ENCODE measurements around the gene TMC6.
"Not testable (repeated sequence)": the region's sequence is repeated elsewhere in the genome, so short reads cannot be mapped to it uniquely, and the experiment has no call there.

Gene TMC6

GRCh38 chr17:78122931-78123249 lies 5.7 kb downstream of the TMC6 start:
- DNase-seq = peak; percentile 18

DNA sequence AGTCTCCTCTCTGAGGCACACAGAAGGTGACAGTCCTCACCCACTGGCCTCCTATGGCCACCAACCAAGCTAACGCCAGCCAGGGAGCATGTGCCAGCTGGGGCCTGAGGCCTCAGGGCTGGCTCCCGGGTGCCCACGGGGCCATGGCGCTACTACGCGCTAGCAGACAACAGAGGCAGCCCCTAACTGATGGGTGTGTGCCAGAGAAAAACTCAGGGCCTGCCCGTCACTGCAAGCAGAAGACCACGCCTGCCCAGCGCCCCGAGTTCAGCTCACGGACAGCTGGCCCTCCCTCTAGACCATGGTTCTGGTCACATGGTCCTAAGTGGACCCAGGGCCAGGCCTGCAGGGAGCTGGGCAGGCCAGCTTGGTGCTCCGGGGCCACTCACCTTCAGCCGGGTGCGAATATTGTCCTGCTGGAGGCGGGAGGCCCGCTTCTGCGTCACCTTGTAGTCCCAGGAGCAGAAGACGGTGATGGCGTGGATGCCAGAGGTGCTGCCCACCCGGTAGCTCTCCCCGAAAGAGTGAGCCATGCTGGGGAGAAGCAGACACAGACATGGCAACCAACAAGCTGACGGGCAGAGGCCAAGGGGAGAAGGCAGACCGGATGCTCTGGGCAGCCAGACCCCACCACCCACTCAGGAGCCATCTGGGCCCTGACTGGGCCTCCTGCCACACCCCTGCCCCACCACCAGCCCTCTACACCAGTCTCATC lies 6.2 kb downstream of the TMC6 start:
- DNase-seq = peak; percentile 20

GRCh38 chr17:78121801-78122215 lies 6.7 kb downstream of the TMC6 start:
- DNase-seq = no peak

DNA sequence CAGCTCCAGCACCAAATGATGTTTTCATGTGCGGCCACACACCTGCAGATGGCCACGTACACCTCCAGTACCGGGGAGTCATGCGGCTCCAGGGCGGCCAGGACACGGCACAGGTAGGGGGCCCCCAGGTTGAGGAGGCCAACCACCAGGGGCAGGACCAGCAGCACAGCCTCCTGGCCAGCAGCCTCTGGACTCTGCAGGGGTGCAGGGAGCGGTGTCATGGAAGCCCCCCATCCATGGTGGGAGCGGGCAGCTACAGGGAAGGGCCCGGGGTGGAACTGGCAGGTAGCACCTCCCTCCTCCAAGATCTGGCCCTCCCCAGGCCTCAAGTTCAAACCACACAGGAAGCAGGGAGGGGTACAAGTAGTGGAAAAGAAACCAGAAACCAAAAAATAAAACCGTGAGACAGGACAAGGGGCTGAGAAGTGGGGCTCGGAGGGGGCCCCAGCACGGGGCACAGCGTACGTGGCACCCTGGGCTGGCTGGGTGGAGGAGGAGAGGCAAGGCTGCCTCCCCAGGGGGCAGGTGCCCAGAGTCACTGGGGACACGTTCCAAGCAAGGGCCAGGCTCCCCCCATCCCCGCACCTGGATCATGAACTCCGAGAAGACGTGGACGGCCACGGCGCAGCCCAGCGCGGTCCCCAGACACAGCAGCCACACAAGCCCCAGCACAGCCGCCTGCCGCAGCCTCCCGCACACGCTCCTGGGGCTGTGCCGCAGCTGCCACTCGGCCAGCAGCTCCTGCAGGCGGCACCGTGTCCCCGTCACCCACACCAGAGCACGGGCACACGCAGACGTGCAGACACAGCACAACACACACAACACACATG lies 7.4 kb downstream of the TMC6 start:
- peak; percentile 46 for DNase-seq

DNA sequence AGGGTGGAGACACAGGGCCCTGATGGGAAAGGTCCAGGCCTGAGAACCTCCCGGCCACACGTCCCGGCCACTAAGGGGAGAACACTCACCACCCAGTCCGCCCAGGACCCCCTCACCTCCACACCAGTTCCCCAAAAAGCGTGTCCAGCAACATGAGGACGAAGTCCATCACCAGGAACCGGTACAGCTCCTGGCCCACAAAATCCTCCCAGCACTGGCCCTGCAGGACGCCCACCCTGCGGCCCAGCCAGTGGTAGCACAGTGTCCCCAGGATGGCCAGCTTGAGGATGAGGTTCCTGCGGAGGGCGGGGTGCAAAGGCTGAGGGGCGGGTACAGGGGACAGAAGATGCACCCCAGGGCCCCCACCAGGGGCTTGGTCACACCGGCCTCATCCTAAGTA lies 8.0 kb downstream of the TMC6 start:
- no peak for DNase-seq

DNA sequence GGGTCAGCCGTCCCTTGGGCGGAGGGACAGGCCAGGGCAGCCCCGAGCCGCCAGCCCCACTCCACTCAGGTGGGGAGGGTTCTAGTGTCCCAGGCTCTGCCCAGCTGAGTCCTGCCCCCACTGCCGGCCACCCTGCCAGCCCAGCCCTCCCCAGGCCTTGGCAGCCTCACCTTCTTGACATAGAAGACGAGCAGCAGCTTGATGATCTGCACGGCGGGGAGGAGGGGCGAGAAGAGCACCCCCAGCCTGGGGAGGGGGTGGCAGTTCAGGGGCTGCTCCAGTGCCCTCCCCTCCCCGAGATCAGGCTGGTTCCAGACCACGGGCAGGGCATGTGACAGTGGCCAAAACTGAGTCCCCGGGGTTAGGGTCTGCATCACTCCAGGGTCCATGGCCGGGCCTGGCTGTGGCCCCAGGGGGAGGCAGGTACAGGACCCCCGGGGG lies 9.7 kb downstream of the TMC6 start:
- DNase-seq = no peak

- no peak for DNase-seq
Observed at GRCh38 chr17:78117027-78117981, 11.3 kb downstream of the TMC6 start.

GRCh38 chr17:78116411-78116810 lies 12.1 kb downstream of the TMC6 start:
- DNase-seq = no peak

GRCh38 chr17:78115803-78116202 lies 12.8 kb downstream of the TMC6 start:
- DNase-seq = not testable (repeated sequence)

GRCh38 chr17:78114831-78115723 lies 13.5 kb downstream of the TMC6 start:
- no peak for DNase-seq

DNA sequence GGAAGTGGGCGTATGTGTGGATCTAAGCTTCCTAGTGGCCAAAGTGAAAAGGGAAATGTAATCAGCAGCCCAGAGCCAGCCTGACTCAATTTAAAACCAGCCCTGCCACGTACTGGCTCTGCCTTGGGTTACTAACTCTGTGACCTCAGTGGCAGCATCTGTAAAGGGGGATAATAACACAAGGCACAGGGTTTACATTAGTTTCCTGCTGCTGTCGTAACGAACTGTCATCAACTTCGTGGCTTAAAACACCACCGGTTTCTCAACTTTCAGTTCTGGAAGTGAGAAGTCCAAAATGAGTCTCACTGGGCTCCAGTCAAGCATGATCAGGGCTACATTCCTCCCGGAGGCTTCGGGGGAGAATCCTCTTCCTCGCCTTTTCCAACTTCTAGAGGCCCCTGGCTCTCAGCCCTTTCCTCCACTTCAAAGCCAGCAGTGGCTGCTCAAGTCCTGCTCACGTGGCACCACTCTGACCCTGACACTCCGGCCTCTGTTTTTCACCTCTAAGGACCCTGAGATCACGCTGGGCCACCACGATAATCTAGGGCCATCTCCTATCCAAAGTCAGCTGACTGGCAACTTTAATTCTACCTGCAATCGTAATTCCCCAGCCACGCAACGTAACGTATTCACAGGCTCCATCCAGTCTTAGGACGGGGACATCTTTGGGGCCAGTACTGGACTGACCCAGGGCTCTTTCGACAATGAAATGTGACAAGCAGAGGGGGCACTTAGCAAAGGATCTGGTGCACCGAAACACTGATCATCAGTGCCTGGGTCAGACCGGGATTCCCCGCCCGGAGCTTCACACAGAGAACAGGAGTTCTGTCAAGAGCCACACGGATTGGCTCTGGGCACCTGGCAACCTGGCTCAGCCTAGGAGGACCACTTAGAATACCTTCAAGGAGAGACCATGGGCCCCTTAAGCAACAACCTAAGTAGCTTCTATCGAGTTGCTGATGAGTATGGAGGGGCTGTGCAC lies 14.5 kb downstream of the TMC6 start:
- peak; percentile 37 for DNase-seq

DNA sequence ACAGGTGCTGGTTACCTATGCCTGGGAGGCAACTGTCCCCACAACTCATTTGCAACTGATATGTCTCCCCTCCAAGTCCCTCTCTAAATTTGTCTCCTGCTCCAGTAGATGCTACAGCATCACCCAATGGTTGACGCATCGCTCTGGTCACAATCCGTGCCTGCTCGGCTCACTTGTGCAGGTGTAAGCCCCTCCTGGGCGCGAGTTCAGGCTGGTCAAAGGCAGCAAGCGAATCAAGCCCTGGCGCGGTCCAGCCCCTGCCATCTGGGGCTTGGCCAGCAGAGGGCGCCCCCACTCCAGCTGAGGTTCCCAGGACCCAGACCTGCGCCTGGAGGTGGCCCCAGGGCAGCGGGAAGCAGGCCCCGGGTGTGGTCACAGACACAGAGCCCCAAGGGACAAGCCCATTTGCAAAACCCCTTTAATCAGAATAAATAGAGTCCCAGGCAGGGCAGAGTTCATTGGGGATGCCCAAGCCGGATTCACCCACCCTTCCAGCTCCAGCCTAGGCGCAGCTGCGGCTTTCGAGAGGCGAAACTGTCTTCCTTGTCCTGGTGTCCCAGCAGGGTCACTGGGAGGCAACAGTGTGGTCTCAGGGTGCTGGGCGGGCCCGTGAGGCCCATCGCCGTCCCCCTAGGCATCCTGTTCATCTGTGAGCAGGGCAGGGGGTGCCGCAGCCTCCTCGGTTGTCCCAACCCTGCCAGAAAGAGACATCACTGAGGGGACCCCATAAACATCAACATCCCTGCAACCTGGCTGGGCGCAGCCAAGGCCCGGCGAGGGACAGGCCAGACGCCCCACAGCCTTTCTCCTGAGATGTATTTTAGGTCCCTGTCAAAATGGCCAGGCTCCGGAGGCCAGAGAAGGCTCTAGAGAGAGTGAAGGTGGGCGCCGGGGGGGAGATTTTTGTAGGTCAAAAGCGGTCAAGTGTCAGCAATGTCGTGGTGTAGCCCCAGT lies 15.8 kb downstream of the TMC6 start:
- peak; percentile 83 for DNase-seq

DNA sequence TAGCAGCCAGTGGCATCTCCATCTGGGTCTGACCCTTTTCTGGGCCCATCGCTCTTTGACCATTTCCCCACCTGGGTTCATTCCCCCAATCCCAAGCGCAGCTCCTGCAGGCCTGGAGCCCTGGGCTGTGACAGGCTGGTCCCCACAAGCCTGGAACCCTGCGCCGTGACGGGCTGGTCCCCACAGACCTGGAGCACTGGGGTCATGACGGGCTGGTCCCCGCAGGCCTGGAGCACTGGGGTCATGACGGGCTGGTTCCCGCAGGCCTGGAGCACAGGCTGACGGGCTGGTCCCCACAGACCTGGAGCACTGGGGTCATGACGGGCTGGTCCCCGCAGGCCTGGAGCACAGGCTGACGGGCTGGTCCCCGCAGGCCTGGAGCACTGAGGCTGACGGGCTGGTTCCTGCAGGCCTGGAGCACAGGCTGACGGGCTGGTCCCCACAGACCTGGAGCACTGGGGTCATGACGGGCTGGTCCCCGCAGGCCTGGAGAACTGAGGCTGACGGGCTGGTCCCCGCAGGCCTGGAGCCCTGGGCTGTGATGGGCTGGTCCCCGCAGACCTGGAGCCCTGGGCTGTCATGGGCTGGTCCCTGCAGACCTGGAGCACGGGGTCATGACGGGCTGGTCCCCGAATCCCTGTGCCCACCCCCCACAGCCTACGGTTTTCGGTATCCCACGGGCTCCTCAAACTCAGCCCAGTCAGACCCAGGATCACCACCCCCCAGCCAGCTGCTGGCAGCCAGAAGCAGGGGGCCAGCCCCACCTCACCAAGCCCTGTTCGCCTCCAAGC lies 16.6 kb downstream of the TMC6 start:
- DNase-seq = no peak

GRCh38 chr17:78111016-78111726 lies 17.4 kb downstream of the TMC6 start:
- DNase-seq = no peak

- DNase-seq = no peak
Observed at GRCh38 chr17:78110363-78111015, 18.1 kb downstream of the TMC6 start.

GRCh38 chr17:78109489-78109761 lies 19.1 kb downstream of the TMC6 start:
- no peak for DNase-seq

DNA sequence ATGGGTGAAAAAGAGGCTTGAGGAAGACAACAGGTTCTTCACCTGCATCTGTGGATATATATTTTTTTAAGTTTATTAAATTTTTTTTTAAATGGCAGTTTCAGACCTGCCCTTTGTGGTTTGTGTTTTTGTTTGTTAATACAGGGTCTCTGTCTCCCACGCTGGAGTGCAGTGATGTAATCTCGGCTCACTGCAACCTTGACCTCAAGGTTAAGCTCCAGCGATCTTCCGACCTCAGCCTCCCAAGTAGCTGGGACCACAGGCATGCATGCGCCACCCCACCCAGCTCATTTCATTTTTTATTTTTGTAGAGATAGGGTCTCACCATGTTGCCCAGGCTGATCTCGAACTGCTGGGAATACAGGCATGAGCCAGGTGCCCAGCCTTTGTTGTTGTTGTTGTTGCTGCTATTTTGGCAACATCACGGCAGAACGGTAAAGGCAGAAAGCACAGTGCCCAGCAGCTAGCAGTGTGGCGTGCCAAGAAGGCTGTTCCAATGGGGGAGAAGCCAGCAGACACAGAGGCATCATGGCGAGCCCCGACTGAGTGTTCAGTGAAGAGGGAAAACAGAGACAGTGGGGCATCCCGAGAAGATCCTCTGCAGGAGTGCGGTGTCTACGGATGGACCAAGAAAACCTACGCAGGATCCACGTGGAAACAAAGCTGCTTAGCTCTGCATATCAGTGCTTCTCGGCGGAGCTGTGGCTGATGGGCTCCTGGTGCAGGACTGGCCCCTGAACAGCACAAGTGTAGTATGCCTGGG lies 19.6 kb downstream of the TMC6 start:
- no peak for DNase-seq
